ENCODE measurements around the gene OR56B4.

DNA sequence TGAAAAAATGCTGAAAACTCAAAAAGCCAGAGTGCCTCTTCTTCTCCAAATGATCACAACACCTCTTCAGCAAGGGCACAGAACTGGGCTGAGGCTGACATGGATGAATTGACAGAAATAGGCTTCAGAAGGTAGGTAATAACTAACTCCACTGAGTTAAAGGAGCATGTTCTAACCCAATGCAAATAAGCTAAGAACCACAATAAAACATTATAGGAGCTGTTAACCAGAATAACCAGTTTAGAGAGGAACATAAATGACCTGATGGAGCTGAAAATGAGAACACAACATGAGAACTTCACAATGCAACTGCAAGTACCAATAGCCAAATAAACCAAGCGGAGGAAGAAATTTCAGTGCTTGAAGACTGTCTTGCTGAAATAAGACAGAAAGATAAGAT lies 9.2 kb downstream of the OR56B4 start:
- TF ChIP-seq, protein P1, sequence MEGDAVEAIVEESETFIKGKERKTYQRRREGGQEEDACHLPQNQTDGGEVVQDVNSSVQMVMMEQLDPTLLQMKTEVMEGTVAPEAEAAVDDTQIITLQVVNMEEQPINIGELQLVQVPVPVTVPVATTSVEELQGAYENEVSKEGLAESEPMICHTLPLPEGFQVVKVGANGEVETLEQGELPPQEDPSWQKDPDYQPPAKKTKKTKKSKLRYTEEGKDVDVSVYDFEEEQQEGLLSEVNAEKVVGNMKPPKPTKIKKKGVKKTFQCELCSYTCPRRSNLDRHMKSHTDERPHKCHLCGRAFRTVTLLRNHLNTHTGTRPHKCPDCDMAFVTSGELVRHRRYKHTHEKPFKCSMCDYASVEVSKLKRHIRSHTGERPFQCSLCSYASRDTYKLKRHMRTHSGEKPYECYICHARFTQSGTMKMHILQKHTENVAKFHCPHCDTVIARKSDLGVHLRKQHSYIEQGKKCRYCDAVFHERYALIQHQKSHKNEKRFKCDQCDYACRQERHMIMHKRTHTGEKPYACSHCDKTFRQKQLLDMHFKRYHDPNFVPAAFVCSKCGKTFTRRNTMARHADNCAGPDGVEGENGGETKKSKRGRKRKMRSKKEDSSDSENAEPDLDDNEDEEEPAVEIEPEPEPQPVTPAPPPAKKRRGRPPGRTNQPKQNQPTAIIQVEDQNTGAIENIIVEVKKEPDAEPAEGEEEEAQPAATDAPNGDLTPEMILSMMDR (IDR thresholded peaks at IDR 0.05): no peak
- TF ChIP-seq POLR2AphosphoS5 (IDR thresholded peaks at IDR 0.05) (no peak), POLR2A (IDR thresholded peaks at IDR 0.05) (no peak)
